GM23248 (cell line): ENCODE data around the gene STK25.

Source experiments
- EZH2 ChIP-seq: fragments of 200-600 bp; sonication (generic); IDR thresholded peaks from 2 replicates; pipeline ENCODE4 v1.6.1; 2018; ENCODE audit warnings: antibody characterized with exemption, mild to moderate bottlenecking; ENCODE audit not compliant: insufficient read depth, poor library complexity, severe bottlenecking
- EZH2phosphoT487 ChIP-seq: fragments of 200-600 bp; sonication (generic); IDR thresholded peaks from 2 replicates; pipeline ENCODE4 v1.6.1; 2018; ENCODE audit warnings: antibody characterized with exemption, moderate library complexity, mild to moderate bottlenecking, low read depth; ENCODE audit not compliant: insufficient read depth

DNA sequence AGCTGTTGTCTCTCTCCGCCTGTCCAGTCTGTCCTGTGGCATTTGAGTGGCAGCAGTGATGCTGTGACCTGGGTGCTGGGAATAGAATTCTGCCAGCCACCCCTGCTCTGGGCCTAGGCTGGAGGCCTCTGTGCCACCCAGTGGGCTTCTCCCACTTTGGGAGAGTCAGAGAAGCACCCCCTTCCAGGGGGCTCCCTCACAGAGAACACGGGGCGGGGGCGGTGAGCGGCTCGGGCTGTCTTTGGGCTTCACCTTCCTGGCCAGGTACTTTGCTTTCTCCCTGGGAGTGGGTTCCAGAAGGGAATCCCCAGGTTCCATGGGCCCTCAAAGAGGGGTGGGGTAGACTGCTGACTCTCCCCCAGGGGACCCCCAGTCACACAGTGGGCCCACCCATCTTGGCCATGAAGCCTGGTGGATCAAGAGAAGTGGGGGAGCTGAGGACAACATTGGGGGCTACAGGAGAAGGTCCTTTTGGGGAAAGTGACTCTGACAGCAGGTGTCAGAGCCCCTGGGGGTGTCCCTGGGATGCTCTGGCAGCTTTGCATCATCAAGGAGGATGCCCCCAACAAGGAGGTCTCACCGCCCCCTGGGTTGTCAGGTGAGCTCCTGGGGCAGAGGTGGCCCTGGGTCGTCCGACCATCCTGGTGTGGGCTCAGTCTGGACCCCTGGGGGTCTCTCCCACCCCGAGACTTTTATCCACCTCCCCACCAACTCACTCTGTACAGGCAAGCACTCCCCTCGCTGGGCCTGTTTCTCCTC is 31.4 kb upstream of the STK25 start:
- no peak for TF ChIP-seq EZH2
- no peak for TF ChIP-seq EZH2phosphoT487
